ENCODE data around the gene SAMD4B.
A peak's percentile ranks its signal among the peaks of the same experiment; 100 is the strongest.

Gene SAMD4B

DNA sequence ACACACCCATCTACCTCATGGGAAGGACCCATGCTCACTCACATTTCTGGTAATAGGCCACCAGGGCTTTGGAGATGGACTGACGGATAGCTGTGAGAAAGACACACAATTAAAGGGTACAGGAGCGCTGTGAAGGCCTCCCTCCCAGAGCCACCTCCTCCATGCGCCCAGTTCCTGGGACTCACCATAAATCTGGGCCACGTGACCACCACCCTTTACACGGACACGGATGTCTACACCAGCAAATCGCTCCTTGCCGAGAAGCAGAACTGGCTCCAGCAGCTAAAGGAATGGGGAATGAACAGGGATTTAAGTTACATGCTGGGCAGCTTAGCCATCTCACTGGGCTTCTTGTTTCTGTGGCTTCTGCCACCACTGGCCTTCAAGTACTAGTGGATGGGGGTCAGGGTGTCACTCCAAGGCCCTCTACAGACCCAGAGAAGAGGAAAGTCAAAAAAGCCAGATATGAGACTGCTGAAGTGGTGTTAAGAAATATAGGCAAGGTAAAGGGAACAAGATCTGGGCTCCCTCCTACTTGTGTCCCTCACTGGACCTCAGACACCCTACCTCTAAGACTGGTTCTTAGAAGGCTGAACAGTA, 91.4 kb downstream of the SAMD4B start:
- no peak overlapping the region for H3K4me3 ChIP-seq (replicated peaks in 1 of 2; ENCODE audit: low read depth in 2 of 2, low read length in 2 of 2)
- no peak for DNase-seq (ENCODE audit: low read depth in 2 of 2)
- no peak for TF ChIP-seq CTCF (IDR thresholded peaks at IDR 0.05; ENCODE audit: low read depth, low read length)

GRCh38 chr19:39434123-39435076, 92.2 kb downstream of the SAMD4B start:
- peak in 1 of 2 donors; percentile 36 for DNase-seq (ENCODE audit: low read depth in 2 of 2)
- no peak for TF ChIP-seq CTCF (IDR thresholded peaks at IDR 0.05; ENCODE audit: low read depth, low read length)
- peak overlapping the region; percentile 93 to 98 for H3K4me3 ChIP-seq (replicated peaks in 1 of 2; ENCODE audit: low read depth in 2 of 2, low read length in 2 of 2)
